A673 (cell line): Measurements from ENCODE around the gene FARP1. TPM values are rescaled to one million over a fixed set of nuclear protein-coding genes. Genes with fewer than 3 reads are reported as not detected.

Experiments
- BruUV-seq: library from RNA; stranded (reverse); fragments of 400-500 nt; replicated peaks from 2 replicates; lab custom pipeline; 2021; lab: Mats Ljungman, UMichigan
- CTCF ChIA-PET: fragments of 300-600 bp; sonication (Branson Sonifier 250); formaldehyde crosslinking; loops from one replicate; lab custom pipeline; 2022; ENCODE audit warnings: antibody characterized with exemption; lab: Charles Lee
- POLR2A ChIA-PET: fragments of 300-600 bp; sonication (Branson Sonifier 250); formaldehyde crosslinking; loops from one replicate; lab custom pipeline; 2022; ENCODE audit warnings: antibody characterized with exemption; ENCODE audit not compliant: low non-redundant PET; lab: Charles Lee
- DNase-seq: peaks from one replicate; pipeline ENCODE4 v3.0.0-alpha.2; 2015; ENCODE audit warnings: low spot score
- H3K27ac ChIP-seq: fragments of 200-600 bp; sonication (generic); 2 replicates; pipeline ENCODE4 v1.5.1; 2016; ENCODE audit warnings: mixed run types, low read depth, mild to moderate bottlenecking, mixed read lengths, antibody characterized with exemption, low read length; ENCODE audit not compliant: poor library complexity, severe bottlenecking
- H3K27me3 ChIP-seq: fragments of 200-600 bp; sonication (generic); replicated peaks from 2 replicates; pipeline ENCODE4 v1.6.1; 2017; ENCODE audit warnings: mixed run types, low read depth, mild to moderate bottlenecking, mixed read lengths, antibody characterized with exemption, low read length; ENCODE audit not compliant: insufficient read depth, poor library complexity
- H3K36me3 ChIP-seq: fragments of 200-600 bp; sonication (generic); 2 replicates; pipeline ENCODE4 v1.6.1; 2016; ENCODE audit warnings: mixed run types, mild to moderate bottlenecking, mixed read lengths, antibody characterized with exemption, low read length; ENCODE audit not compliant: insufficient read depth, poor library complexity, severe bottlenecking
- H3K4me1 ChIP-seq: fragments of 200-600 bp; sonication (generic); 2 replicates; pipeline ENCODE4 v1.6.1; 2017; ENCODE audit warnings: mixed run types, mild to moderate bottlenecking, mixed read lengths, antibody characterized with exemption, low read length; ENCODE audit not compliant: insufficient read depth, poor library complexity, severe bottlenecking
- H3K4me3 ChIP-seq: fragments of 200-600 bp; sonication (generic); 2 replicates; pipeline ENCODE4 v1.5.1; 2016; ENCODE audit warnings: low read depth, mixed run types, mild to moderate bottlenecking, mixed read lengths, low read length; ENCODE audit not compliant: poor library complexity, severe bottlenecking
- H3K9me3 ChIP-seq: fragments of 200-600 bp; sonication (generic); 2 replicates; pipeline ENCODE4 v1.6.1; 2016; ENCODE audit warnings: mixed run types, low read depth, mild to moderate bottlenecking, mixed read lengths, antibody characterized with exemption, low read length; ENCODE audit not compliant: poor library complexity, severe bottlenecking
- CTCF ChIP-seq: fragments of 300-800, 200-600 bp; sonication (generic); conservative IDR thresholded peaks from 2 replicates; pipeline ENCODE4 v1.5.1; 2017; ENCODE audit warnings: low read depth, mild to moderate bottlenecking, antibody characterized with exemption, low read length, moderate library complexity, mixed read lengths
- EZH2 ChIP-seq: fragments of 200-600 bp; sonication (generic); IDR thresholded peaks from 2 replicates; pipeline ENCODE4 v1.6.1; 2017; ENCODE audit warnings: borderline replicate concordance, low read depth, mild to moderate bottlenecking, mixed read lengths, antibody characterized with exemption, low read length; ENCODE audit not compliant: poor library complexity, severe bottlenecking
- intact Hi-C: fragments of 100-400 bp; cut with micrococcal nuclease; formaldehyde crosslinking; loops from one replicate; pipeline ENCODE4 v1.10.0; 2022; ENCODE audit not compliant: unreplicated experiment
- total RNA-seq: library from RNA; stranded (reverse); gene quantifications from 2 replicates; pipeline ENCODE4 v1.2.3, GENCODE V29; 2021

The FARP1 gene
- total RNA-seq, 1 experiment from 2014 or later: 177 TPM

- intact Hi-C loops: no loop called here
- no peak for DNase-seq
- no peak overlapping the region for H3K4me3 ChIP-seq
- no peaks in the 10 kb centered on the region for H3K9me3 ChIP-seq
- no TSS peak for BruUV-seq
- ChIA-PET CTCF (no interaction called here), POLR2A (no interaction called here)
- H3K27ac ChIP-seq: no peak overlapping the region
- no peaks in the 10 kb centered on the region for H3K36me3 ChIP-seq
- H3K27me3 ChIP-seq: no peaks in the 10 kb centered on the region
- peaks cover 20% of the 10 kb centered on the region for H3K4me1 ChIP-seq
- TF ChIP-seq EZH2 (no peak), CTCF (no peak)
Observed at GRCh38 chr13:98299966-98300350, 157.1 kb downstream of the FARP1 start.

DNA sequence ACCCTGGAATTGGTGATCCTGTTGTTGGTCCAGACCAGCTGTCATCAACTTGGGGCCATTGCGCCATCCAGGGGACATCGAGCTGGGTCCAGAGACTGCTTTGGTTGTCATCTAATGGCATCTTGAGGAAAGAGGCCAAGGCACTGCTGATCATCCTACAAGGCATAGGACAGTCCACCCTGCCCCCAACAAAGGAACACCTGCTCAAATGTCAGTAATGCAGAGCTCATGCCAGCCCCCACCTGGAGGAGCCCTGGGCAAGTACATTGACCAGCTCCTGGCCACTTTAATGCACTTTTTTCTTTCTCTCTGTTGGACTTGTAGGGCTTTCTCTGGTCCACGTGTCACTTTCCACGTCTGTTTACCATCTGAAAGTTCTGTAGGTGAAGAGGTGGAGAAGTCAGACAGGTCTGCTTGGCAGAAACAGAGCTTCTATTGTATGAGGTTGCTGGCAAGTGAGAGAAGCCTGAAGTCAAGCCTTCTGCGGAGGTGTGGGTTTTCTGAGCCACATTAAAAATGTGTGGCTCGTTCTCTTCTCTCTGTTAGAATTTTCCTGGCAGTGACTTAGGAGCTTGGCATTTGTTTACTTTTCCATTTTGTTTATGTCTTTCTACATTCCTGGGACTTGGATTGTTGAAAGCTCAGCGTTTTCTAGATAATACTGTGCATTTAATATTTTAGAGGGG is 158.2 kb downstream of the FARP1 start:
- ChIA-PET CTCF (no interaction called here), POLR2A (no interaction called here)
- H3K36me3 ChIP-seq: no peaks in the 10 kb centered on the region
- H3K27ac ChIP-seq: no peak overlapping the region
- TF ChIP-seq EZH2 (no peak), CTCF (no peak)
- H3K9me3 ChIP-seq: no peaks in the 10 kb centered on the region
- no peaks in the 10 kb centered on the region for H3K27me3 ChIP-seq
- no peak overlapping the region for H3K4me3 ChIP-seq
- no TSS peak for BruUV-seq
- DNase-seq: no peak
- intact Hi-C loops: no loop called here
- H3K4me1 ChIP-seq: peaks cover 20% of the 10 kb centered on the region

GRCh38 chr13:98301721-98302120 is 158.8 kb downstream of the FARP1 start:
- no TSS peak for BruUV-seq
- Histone ChIP-seq H3K36me3 (no peaks in the 10 kb centered on the region), H3K27ac (no peak overlapping the region), H3K9me3 (no peaks in the 10 kb centered on the region), H3K4me1 (peaks cover 20% of the 10 kb centered on the region), H3K27me3 (no peaks in the 10 kb centered on the region), H3K4me3 (no peak overlapping the region)
- no peak for DNase-seq
- POLR2A ChIA-PET: no interaction called here
- TF ChIP-seq EZH2: no peak
- no peak for TF ChIP-seq CTCF
- CTCF ChIA-PET: no interaction called here
- intact Hi-C loops: no loop called here
